ENCODE results near the gene PRKN. TPM values are rescaled to one million over a fixed set of nuclear protein-coding genes. Genes with fewer than 3 reads are reported as not detected.

The PRKN gene
- total and polyA plus RNA-seq, 2 donors (not counting 3 experiments of a cell fraction or from before 2014, with no cell fraction given): 0.06 TPM; not detected in 1

GRCh38 chr6:161654209-161654608, 1073.4 kb downstream of the PRKN start:
- H3K27ac ChIP-seq (ENCODE audit: insufficient read depth, low read depth, low read length): no peak overlapping the region
- intact Hi-C loops (cut with micrococcal nuclease): no loop called here
- no TSS peak for BruUV-seq (replicated peaks)

More at GRCh38 chr6:161654209-161654608, 1073.4 kb downstream of the PRKN start:
- TF ChIP-seq JUN (IDR thresholded peaks at IDR 0.05; ENCODE audit: borderline replicate concordance, insufficient read depth, insufficient read length, low read depth): no peak
- TF ChIP-seq MYC (IDR thresholded peaks at IDR 0.05; ENCODE audit: low read depth, low read length): no peak
- TF ChIP-seq FOS (IDR thresholded peaks at IDR 0.05; ENCODE audit: borderline replicate concordance, insufficient read depth, low read length): no peak
- no peak for TF ChIP-seq GATA2 (IDR thresholded peaks at IDR 0.05; ENCODE audit: insufficient read depth, insufficient read length, low read depth, low read length)
- TF ChIP-seq POLR2AphosphoS5 (IDR thresholded peaks at IDR 0.05; ENCODE audit: insufficient read depth, low read depth, low read length): no peak
- TF ChIP-seq EZH2 (IDR thresholded peaks at IDR 0.05; ENCODE audit: borderline replicate concordance, low read depth, low read length, severe bottlenecking): no peak
- TF ChIP-seq MAX (IDR thresholded peaks at IDR 0.05; ENCODE audit: insufficient read depth, insufficient read length): no peak
- TF ChIP-seq CTCF (IDR thresholded peaks at IDR 0.05; ENCODE audit: extremely low read depth in 1 of 2, insufficient read depth in 1 of 2, low read depth in 1 of 2, low read length in 2 of 2): no peak
- TF ChIP-seq POLR2A (IDR thresholded peaks at IDR 0.05; ENCODE audit: low read depth, low read length): no peak
- ChIA-PET POLR2A (no interaction called here), CTCF (no interaction called here)
- Histone ChIP-seq H3K4me1 (ENCODE audit: control insufficient read depth, extremely low read depth, insufficient read depth, low read length) (no peaks in the 10 kb centered on the region), H3K79me2 (ENCODE audit: control insufficient read depth, insufficient read depth, low read length) (no peaks in the 10 kb centered on the region), H2AFZ (ENCODE audit: low read depth, low read length) (no peak overlapping the region), H3K27me3 (ENCODE audit: control insufficient read depth in 2 of 2, insufficient read depth in 2 of 2, low read length in 2 of 2) (no peaks in the 10 kb centered on the region), H3K36me3 (ENCODE audit: control insufficient read depth in 2 of 2, extremely low read depth in 1 of 2, insufficient read depth in 2 of 2, low read length in 2 of 2) (no peaks in the 10 kb centered on the region), H3K4me3 (replicated peaks in 1 of 3; ENCODE audit: insufficient read depth in 1 of 3, low read depth in 1 of 3, low read length in 3 of 3) (no peak overlapping the region), H3K9me1 (replicated peaks; ENCODE audit: control insufficient read depth, extremely low read depth, insufficient read depth, low read length) (no peaks in the 10 kb centered on the region), H3K4me2 (ENCODE audit: insufficient read depth, low read length) (no peak overlapping the region), H4K20me1 (replicated peaks; ENCODE audit: control insufficient read depth, extremely low read depth, insufficient read depth, low read length) (no peaks in the 10 kb centered on the region), H3K9me3 (replicated peaks; ENCODE audit: control insufficient read depth, insufficient read depth, low read length) (no peaks in the 10 kb centered on the region), H3K9ac (replicated peaks; ENCODE audit: extremely low read depth, insufficient read depth, low read length) (no peak overlapping the region)
- DNase-seq (ENCODE audit: low read depth, low spot score): no peak
- FAIRE-seq: no peak
- dilution Hi-C loops (cut with MboI; ENCODE audit: extremely low pct_ligation_motif_present, low sequenced_read_pairs): no loop called here

Data from endothelial cell of umbilical vein (primary cell).